HG03280 (cell line): ENCODE results near the gene PDS5A.
"Not testable (repeated sequence)": the region's sequence is repeated elsewhere in the genome, so short reads cannot be mapped to it uniquely, and the experiment has no call there.

ENCODE experiments used
- ATAC-seq: cut with Tn5 transposase; IDR thresholded peaks from one replicate; pipeline ENCODE4 v1.9.1; 2021; ENCODE audit warnings: mild to moderate bottlenecking, moderate library complexity; ENCODE audit not compliant: unreplicated experiment

The PDS5A gene

DNA sequence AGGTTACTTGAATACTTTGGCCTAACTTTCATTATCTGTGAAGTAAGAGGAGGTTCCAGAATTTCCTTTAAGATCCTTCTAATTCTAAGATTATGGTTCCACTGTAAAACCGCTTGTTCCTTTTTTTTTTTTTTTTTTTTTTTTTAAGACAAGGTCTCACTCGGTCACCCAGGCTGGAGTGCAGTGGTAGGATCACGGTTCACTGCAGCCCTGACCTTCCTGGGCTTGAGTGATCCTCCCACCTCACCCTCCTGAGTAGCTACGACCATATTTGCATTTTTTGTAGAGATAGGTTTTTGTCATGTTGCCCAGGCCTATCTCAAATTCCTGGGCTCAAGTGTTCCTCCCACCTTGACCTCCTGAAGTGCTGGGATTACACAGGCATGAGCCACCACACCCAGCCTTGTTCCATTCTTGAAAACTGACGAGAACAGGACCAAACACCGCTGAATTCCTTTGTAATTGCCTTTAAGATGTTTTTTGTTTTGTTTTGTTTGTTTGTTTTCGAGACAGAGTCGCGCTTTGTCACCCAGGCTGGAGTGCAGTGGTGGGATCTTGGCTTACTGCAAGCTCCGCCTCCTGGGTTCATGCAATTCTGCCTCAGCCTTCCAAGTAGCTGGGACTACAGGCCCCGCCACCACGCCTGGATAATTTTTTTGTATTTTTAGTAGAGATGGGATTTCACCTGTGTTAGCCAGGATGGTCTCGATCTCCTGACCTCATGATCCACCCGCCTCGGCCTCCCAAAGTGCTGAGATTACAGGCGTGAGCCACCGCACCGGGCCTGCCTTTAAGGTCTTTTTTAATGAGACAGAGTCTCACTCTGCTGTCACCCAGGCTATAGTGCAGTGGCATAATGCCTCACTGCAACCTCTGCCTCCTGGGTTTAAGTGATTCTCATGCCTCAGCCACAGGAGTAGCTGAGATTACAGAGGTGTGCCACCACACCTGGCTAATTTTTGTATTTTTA is 6.8 kb downstream of the PDS5A start:
- ATAC-seq: no peak

DNA sequence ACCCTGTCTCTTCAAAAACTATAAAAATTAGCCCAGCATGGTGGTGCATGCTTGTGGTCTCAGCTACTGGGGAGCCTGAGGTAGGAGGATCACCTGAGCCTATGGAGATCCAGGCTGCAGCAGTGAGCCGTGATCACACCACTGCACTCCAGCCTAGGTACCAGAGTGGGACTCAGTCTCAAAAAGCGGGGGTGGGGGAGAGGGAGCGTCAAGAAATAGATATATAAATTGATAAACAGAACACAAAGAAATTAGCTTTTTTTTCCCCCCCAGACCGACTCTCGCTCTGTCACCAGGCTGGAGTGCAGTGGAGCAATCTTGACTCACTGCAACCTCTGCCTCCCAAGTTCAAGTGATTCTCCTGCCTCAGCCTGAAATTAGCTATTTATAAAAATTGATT is 14.1 kb downstream of the PDS5A start:
- no peak for ATAC-seq

DNA sequence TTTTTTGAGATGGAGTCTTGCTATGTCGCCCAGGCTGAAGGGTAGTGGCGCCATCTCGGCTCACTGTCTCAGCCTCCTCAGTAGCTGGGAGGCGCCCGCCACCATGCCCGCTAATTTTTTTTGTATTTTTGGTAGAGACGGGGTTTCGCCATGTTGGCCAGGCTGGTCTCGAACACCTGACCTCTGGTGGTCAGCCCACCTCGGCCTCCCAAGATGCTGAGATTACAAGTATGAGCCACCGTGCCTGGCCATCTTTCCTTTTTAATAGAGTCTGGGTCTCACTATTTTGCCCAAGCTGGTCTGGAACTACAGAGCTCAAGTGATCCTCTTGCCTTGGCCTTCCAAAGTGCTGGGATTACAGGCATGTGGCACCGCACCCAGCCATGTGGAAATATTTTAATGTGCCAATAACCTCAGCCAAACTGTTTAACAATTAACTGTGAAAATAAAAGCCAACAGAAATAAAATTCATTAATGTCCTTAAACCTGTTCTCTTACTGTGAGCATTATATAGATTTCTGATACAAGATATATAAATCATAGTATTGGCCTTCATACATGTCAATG is 16.3 kb downstream of the PDS5A start:
- ATAC-seq: no peak

DNA sequence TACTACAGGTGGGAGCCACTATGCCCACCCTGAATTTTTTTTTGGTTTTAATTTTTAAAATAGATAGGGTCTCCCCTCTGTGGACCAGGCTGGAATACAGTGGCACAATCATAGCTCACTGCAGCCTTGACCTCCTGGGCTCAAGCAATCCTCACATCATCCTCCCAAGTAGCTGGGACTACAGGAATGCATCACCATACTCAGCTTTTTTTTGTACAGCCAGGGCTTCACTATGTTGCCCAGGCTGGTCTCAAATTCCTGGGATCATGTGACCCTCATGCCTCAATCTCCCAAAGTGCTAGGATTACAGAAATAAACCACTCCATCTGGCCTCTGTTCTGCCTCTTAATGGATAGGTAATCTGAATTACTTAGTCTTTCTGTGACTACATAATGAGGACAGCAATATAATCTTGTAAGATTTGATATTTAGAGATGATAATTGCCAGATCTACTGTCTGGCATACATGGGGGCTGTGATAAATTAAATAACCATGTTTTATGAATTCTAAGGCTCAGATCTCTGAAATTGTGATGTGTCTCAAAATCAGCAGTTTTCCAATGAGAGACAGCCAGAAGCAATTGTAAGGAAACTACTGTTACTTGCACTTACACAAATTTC is 26.7 kb downstream of the PDS5A start:
- no peak for ATAC-seq

DNA sequence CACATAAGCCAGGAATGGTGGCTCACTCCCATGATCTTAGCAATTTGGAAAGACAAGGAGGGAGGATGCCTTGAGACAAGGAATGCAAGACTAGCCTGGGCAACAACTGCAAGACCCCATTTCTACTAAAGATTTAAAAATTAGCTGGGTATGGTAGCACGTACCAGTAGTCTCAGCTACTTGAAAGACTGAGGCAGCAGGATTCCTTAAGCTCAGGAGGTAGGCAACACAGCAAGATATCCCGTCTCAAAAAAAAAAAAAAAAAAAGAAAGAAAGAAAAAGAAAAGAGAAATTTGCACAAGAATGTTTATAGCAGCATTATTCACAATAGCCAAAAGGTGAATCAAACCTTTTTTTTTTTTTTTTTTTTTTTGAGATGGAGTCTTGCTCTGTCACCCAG is 29.7 kb downstream of the PDS5A start:
- no peak for ATAC-seq

DNA sequence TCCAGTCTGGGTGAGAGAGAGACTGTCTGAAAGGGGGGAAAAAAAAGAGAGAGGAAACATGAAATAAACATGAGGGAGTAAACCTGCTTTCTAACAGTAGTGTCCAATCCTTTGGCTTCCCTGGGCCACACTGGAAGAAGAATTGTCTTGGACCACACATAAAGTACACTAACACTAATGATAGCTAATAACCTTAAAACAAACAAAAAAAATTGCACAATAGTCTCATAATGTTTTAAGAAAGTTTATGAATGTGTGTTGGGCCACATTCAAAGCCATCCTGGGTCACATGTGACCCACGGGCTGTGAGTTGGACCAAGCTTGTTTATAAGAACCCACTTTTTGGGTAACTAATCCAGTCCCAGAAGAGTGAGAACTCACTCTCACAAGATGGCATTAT is 30.3 kb downstream of the PDS5A start:
- ATAC-seq: no peak

DNA sequence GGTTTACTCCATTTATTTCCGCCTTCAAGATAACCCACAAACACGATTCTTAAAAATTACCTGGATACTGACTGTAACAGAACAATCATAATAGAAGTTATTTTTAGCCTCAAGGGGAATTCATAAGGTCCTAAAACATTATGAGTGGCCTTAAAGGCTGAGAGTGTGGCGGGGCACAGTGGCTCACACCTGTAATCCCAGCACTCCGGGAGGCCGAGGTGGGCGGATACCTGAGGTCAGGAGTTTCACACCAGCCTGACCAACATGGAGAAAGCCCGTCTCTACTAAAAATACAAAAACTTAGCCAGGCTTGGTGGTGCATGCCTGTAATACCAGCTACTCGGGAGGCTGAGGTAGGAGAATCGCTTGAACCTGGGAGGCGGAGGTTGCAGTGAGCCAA is 33.5 kb downstream of the PDS5A start:
- ATAC-seq: not testable (repeated sequence)

DNA sequence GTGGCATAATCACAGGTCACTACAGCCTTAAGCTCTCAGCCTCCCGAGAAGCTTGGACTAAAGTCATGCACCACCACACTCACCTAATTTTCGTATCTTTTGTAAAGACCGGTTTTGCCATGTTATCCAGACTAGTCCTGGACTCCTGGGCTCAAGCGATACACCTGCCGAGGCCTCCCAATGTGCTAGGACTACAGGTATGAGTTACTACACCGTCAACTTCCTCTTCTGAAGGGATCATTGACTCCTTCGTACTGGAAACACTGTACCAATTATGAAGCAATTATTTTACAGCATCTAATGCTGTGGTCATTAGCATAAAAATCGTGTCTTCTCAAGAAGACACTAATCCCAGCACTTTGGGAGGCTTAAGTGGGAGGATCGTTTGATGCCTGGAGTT is 35.2 kb downstream of the PDS5A start:
- ATAC-seq: no peak

DNA sequence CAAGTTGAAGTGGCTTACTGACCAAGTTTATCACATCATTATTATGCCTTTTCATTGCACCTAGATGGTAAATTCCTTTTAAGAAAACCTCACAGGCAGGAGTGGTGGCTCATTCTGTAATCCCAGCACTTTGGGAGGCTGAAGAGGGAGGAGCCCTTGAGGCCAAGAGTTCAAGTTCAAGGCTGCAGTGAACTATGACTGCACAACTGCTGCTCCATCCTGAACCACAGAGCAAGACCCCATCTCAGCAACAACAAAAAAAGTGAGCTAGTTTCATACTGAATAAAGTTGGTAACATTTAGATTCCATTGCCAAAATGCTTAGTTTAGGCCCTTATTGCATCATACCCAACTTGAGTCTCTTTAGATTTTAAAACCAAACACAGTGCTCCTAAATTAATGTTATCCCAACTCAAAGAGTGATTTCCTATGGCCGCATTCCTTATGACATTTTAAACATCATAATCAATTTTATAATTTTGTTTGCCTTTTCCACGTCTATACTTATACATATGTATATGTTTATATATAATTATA is 36.0 kb downstream of the PDS5A start:
- no peak for ATAC-seq

DNA sequence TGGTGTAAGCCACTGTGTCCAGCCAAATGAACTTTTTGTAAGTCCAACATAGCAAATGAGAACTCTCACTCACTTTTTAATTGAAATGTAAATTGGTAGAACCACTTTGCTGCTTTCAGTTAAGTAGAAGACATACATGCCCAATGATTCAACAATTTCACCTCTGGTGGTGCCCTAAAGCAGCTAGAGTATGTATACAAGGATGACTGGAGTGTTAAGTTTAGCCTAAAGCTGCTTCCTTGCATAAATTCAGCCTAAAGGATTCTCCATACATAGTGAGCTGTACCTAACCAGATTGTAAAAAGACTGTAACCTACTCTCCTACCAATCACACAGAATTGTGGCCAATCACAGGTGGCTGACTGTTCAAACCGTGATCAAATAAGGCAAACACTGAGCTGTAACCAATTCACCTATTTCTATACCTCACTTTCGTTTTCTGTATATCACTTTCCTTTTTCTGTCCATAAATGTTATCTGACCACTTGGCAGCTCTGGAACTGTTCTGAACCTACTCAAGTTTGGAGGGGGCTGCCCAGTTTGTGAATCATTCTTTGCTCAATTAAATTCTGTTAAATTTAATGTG is 39.9 kb downstream of the PDS5A start:
- no peak for ATAC-seq

DNA sequence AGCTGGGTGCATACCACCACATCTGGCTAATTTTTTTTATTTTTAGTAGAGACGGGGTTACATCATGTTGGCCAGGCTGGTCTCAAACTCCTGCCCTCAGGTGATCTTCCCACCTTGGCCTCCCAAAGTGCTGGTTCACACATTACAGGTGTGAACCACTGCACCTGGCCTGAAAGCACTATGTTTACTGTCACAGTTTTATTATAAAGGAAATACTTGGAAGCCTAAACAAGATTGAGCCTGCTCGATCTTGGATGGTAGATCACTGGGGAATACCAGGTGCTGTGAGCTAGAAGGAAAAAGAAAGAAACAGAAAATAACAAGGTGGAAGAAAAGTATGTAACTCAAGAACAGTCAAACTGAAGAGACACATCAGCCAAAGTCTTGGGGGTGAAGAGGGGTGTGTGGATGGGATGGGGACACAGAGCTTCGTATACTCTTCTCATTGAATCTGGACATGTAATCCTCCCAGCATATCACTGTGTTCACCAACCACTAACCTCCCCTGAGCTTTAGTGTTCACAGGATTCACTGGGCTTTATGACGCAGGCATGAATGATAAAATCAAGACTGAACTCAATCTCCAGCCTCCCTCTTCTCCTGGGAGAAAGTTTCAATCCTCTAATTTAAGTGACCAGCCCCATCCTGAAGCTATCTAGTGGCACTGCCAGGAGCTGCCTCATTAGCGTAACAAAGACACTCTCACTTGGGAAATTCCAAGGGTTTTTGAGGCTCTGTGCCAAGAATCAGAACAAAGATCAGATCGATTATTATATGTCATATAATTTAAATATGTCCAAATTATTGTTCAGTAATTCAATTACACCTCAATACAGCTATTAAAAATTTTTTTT is 40.9 kb downstream of the PDS5A start:
- ATAC-seq: no peak

DNA sequence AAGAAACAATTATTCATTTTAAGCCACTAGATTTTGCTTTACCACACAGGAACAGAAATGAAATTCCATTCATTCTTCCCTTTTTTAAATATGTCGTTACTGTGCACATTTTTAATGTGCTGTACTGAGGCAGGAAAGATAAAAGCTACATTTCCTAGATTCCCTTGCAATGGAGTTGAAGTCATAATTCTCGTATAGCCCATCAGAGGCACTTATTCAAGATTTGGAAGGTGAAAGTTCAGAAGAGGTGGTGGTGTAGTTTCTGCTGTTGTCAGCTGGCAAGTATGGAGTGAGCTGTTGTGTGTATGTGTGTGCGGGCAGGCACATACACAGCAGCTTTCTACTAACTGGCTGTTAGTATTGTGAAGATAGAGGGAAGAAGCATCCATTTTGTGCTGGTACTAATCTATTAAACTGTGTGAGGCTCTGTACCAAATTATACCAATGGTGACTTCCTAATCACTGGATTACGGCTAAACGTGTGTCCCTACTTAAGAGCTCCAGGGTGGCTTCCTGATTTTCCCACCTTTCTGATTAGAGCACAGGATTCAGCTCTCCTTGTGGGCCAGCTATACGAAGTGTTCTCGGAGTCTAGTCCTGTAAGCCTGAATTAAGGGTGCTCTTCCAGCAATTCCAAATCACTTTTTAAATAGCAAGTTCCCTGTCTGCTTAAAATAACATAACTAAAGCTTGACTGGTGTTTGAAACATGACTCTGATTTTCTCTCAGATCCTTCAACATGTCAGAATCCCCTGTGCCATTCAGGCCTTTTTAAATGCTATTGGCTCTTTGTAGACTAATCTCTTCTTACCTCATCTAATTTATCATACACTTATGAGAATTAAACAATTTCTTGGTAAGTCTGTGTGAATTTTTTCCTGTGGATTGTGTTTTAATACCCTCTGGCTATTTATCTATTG is 43.8 kb downstream of the PDS5A start:
- no peak for ATAC-seq

DNA sequence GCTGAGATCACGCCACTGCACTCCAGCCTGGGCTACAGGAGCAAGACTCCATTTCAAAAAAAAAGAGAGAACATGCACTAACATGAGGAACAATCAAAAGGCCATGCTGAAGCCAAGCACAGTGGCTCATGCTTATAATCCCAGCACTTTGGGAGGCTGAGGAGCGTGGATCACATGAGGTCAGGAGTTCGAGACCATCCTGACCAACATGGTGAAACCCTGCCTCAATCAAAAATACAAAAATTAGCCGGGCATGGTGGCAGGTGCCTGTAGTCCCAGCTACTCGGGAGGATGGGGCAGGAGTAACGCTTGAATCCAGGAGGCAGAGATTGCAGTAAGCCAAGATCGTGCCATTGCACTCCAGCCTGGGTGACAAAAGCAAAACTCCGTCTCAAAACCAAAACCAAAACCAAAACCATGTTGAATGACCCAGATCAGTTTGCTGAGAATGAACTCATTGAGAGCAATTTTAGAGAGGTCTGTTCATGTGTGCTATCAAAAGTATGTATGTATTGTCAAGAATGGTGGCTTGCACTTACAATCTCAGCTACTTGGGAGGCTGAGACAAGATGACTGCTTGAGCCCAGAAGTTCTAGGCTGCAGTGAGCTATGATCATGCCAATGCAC is 44.8 kb downstream of the PDS5A start:
- no peak for ATAC-seq

DNA sequence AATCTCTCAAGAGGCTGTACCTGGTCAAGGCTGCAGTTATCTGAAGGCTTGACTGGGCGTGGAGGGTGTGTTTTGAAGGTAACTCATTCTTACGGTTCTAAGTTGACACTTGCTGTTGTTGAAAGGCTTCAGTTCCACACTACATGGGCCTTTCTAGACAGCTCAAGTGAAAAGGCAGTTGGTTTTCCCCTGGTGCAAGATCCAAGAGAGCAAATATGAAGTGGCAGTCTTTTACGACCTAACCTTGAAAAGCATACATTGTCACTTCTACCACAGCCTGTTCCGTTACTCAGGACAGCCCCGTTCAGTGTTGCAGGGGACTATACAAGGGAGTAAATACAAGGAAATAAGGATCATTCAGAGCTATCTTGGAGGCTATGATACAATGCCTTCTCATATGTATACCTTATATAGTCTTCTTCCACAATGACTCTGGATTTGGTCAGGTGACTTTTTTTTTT is 46.2 kb downstream of the PDS5A start:
- no peak for ATAC-seq

DNA sequence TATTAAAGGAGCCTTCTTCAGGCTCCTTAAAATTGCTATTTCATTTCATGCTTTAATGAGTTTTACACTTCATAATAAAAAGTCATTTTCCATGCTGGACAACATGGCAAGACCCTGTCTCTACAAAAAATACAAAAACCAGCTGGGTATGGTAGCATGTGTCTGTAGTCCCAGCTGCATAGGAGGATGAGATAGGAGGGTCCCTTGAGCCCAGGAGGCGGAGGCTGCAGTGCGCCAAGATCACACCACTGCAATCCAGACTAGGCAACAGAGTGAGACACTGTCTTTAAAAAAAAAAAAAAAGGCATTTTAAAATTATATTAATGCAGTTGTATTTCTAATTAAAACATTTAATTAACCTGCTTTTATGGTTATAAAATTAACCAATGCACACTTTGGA is 49.2 kb downstream of the PDS5A start:
- ATAC-seq: no peak

DNA sequence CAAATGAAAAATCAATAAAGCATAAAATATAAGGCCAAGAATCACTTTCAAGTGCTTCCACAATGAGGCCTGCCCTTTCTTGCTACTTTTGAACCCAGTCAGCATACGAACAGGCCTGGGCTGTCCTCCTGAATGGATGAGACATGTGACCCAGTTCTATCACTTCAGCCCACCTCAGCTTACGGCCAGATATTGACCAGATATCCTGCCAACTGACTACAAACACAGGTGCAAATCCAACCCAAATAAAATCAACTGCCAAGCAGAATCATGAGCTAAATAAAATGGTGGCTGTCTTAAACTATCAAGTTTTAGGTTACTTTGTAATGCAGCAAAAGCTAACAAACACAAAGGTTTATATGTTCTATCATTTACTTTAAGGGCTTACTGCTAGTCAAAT is 53.7 kb downstream of the PDS5A start:
- no peak for ATAC-seq

DNA sequence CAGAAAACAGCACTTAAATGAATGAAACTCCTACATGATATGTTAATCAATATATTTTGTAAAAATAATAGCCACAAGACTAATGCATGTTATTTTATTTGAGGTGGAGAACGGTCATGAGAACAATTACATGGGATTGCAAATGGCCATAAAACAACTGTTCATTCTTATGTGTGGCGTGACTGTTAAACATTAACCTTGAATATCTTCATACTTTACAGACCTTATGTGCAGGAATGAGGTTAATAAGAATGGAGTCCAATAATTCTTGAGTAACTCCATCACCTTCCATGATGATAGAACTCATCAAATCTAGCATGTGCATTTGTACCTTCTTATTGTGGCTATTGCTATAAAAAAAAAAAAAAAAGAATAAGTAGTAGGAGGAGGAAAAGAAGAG is 55.3 kb downstream of the PDS5A start:
- ATAC-seq: no peak

DNA sequence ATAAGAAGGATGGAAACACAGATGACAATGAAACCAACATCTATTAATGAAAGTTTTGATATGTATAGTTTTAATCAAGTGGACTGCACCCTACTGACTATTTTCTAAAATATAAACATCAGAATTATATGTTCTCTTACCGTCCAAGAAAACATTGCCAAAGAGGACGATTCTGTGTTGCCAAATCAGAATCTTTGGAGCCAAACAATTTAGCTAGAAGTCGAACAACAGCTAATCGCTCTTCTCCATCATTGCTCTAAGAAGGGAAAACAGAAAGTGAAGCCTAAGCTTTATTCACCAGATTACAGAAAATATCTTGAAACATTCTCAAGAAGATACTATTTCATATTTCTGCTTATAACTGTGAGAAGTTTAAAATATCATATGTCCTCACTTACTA is 64.2 kb downstream of the PDS5A start:
- ATAC-seq: no peak

DNA sequence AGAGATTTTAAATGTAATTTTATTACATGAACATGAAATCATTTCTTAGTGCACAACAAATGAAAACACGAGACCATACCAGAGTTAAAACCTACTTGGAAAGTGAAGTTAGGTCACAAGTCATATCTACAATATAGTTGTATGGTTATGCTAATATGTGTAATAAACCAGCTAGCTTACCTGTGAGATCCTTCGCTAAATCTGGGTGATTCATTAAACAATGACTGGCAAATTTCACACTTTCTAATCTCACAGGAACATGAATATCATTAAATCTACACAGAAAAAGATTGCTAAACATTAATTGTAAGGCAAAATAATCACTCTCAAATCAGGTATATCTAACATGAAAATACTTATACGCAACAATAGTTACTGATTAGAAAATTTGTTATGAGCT is 67.6 kb downstream of the PDS5A start:
- no peak for ATAC-seq
